Measurements from ENCODE around the gene ASAP2. TPM values are rescaled to one million over a fixed set of nuclear protein-coding genes. Genes with fewer than 3 reads are reported as not detected.

ASAP2 gene
- total and polyA plus RNA-seq, 2 donors (not counting 1 experiment from before 2014, with no cell fraction given): 0.04 TPM; not detected in 1

DNA sequence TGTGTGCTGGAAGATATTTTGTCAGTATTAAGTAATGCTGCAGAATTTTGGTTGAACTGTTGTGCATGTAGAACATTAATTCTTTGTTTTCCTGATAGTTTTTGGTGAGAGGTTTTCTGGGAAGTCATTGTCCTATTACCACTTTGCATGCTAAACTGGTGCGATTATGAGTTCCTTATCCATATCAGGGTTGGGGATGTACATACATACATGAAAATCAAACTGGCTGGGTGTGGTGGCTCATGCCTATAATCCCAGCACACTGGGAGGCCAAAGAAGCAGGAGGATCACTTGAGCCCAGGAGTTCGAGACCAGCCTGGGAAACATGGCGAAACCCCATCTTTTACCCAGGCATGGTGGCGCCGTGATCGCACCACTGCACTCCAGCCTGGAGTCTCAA is 34.6 kb downstream of the ASAP2 start:
- no peak overlapping the region for H2AFZ ChIP-seq (ENCODE audit: insufficient read depth, low read depth, low read length, poor library complexity, severe bottlenecking)
- no peak overlapping the region for H3K4me2 ChIP-seq (replicated peaks; ENCODE audit: low read depth, low read length, poor library complexity, severe bottlenecking)
- no peaks in the 10 kb centered on the region for H3K9me3 ChIP-seq (ENCODE audit: control extremely low read depth in 1 of 3, control insufficient read depth in 2 of 3, insufficient read depth in 1 of 3, low read length in 2 of 3)
- no peak for DNase-seq
- H3K79me2 ChIP-seq (ENCODE audit: control insufficient read depth, insufficient read depth, low read length): no peaks in the 10 kb centered on the region
- Mint-ChIP-seq H3K27me3 (peaks cover 2% of the 10 kb centered on the region), H3K4me3 (no peak overlapping the region), H3K9me3 (ENCODE audit: insufficient read depth) (no peaks in the 10 kb centered on the region), H3K27ac (no peak overlapping the region), H3K4me1 (no peaks in the 10 kb centered on the region)
- no peaks in the 10 kb centered on the region for H3K4me1 ChIP-seq (ENCODE audit: control insufficient read depth in 2 of 2, insufficient read depth in 2 of 2, low read length in 2 of 2)
- H3K4me3 ChIP-seq (ENCODE audit: control extremely low read depth in 1 of 5, extremely low read depth in 1 of 5, insufficient read depth in 1 of 5, low read depth in 2 of 5, low read length in 4 of 5): no peak overlapping the region
- CTCF ChIA-PET: no interaction called here
- WGBS (ENCODE audit: insufficient coverage): 100% methylated on average over 2 of the region's 6 CpGs
- no peak for ATAC-seq (ENCODE audit: low read depth)
- POLR2A ChIA-PET: no interaction called here
- no peaks in the 10 kb centered on the region for H3K27me3 ChIP-seq (replicated peaks in 1 of 4; ENCODE audit: control extremely low read depth in 1 of 4, control insufficient read depth in 3 of 4, insufficient read depth in 4 of 4, low read length in 3 of 4)
- H3K9ac ChIP-seq (ENCODE audit: low read length): no peak overlapping the region
- H4K20me1 ChIP-seq (ENCODE audit: control insufficient read depth, insufficient read depth, low read length, poor library complexity, severe bottlenecking): no peaks in the 10 kb centered on the region
- no peak for TF ChIP-seq EZH2 (IDR thresholded peaks at IDR 0.05; ENCODE audit: borderline replicate concordance, insufficient read depth, low read depth, low read length, poor library complexity, severe bottlenecking)
- TF ChIP-seq, protein P1, sequence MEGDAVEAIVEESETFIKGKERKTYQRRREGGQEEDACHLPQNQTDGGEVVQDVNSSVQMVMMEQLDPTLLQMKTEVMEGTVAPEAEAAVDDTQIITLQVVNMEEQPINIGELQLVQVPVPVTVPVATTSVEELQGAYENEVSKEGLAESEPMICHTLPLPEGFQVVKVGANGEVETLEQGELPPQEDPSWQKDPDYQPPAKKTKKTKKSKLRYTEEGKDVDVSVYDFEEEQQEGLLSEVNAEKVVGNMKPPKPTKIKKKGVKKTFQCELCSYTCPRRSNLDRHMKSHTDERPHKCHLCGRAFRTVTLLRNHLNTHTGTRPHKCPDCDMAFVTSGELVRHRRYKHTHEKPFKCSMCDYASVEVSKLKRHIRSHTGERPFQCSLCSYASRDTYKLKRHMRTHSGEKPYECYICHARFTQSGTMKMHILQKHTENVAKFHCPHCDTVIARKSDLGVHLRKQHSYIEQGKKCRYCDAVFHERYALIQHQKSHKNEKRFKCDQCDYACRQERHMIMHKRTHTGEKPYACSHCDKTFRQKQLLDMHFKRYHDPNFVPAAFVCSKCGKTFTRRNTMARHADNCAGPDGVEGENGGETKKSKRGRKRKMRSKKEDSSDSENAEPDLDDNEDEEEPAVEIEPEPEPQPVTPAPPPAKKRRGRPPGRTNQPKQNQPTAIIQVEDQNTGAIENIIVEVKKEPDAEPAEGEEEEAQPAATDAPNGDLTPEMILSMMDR (IDR thresholded peaks at IDR 0.05): no peak
- H3K36me3 ChIP-seq (replicated peaks in 1 of 2; ENCODE audit: control extremely low read depth in 1 of 2, control insufficient read depth in 1 of 2, extremely low read depth in 1 of 2, insufficient read depth in 2 of 2, low read length in 1 of 2): no peaks in the 10 kb centered on the region
- no peak overlapping the region for H3K27ac ChIP-seq (ENCODE audit: low read length in 2 of 2)
- intact Hi-C loops (cut with micrococcal nuclease): no loop called here

DNA sequence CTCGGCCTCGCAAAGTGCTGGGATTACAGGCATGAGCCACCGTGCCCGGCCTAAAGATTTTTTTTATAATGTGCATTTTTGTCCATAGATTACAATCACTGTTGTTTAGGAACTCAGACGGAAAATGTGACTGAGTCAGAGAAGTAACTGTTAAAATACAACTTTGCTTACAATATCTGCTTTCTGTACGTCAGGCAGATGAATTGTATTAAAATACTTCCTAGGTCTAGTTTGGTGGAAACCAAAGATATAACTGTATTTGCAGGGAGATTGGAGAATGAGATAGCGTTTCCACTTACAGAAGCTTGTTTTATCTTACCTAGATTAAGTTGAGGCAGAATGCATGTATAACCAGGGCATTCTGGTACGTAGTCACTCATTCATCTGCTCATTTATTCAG is 36.7 kb downstream of the ASAP2 start:
- H2AFZ ChIP-seq (ENCODE audit: insufficient read depth, low read depth, low read length, poor library complexity, severe bottlenecking): no peak overlapping the region
- no peaks in the 10 kb centered on the region for H3K4me1 ChIP-seq (ENCODE audit: control insufficient read depth in 2 of 2, insufficient read depth in 2 of 2, low read length in 2 of 2)
- H3K36me3 ChIP-seq (replicated peaks in 1 of 2; ENCODE audit: control extremely low read depth in 1 of 2, control insufficient read depth in 1 of 2, extremely low read depth in 1 of 2, insufficient read depth in 2 of 2, low read length in 1 of 2): no peaks in the 10 kb centered on the region
- CTCF ChIA-PET: no interaction called here
- H3K79me2 ChIP-seq (ENCODE audit: control insufficient read depth, insufficient read depth, low read length): no peaks in the 10 kb centered on the region
- Mint-ChIP-seq H3K4me1 (no peaks in the 10 kb centered on the region), H3K9me3 (ENCODE audit: insufficient read depth) (no peaks in the 10 kb centered on the region), H3K4me3 (no peak overlapping the region), H3K27me3 (peaks cover 2% of the 10 kb centered on the region), H3K27ac (no peak overlapping the region)
- no peaks in the 10 kb centered on the region for H3K27me3 ChIP-seq (replicated peaks in 1 of 4; ENCODE audit: control extremely low read depth in 1 of 4, control insufficient read depth in 3 of 4, insufficient read depth in 4 of 4, low read length in 3 of 4)
- H4K20me1 ChIP-seq (ENCODE audit: control insufficient read depth, insufficient read depth, low read length, poor library complexity, severe bottlenecking): no peaks in the 10 kb centered on the region
- H3K4me2 ChIP-seq (replicated peaks; ENCODE audit: low read depth, low read length, poor library complexity, severe bottlenecking): no peak overlapping the region
- no peaks in the 10 kb centered on the region for H3K9me3 ChIP-seq (ENCODE audit: control extremely low read depth in 1 of 3, control insufficient read depth in 2 of 3, insufficient read depth in 1 of 3, low read length in 2 of 3)
- H3K9ac ChIP-seq (ENCODE audit: low read length): no peak overlapping the region
- no CpG with 5 or more reads among the region's 8 CpGs for WGBS (ENCODE audit: insufficient coverage)
- ATAC-seq (ENCODE audit: low read depth) (no peak), DNase-seq (no peak)
- H3K4me3 ChIP-seq (ENCODE audit: control extremely low read depth in 1 of 5, extremely low read depth in 1 of 5, insufficient read depth in 1 of 5, low read depth in 2 of 5, low read length in 4 of 5): no peak overlapping the region
- TF ChIP-seq, protein P1 (IDR thresholded peaks at IDR 0.05): no peak
- no peak for TF ChIP-seq EZH2 (IDR thresholded peaks at IDR 0.05; ENCODE audit: borderline replicate concordance, insufficient read depth, low read depth, low read length, poor library complexity, severe bottlenecking)
- POLR2A ChIA-PET: no interaction called here
- intact Hi-C loops (cut with micrococcal nuclease): no loop called here
- H3K27ac ChIP-seq (ENCODE audit: low read length in 2 of 2): no peak overlapping the region
